ENCODE results near the gene DENND2A.

DNA sequence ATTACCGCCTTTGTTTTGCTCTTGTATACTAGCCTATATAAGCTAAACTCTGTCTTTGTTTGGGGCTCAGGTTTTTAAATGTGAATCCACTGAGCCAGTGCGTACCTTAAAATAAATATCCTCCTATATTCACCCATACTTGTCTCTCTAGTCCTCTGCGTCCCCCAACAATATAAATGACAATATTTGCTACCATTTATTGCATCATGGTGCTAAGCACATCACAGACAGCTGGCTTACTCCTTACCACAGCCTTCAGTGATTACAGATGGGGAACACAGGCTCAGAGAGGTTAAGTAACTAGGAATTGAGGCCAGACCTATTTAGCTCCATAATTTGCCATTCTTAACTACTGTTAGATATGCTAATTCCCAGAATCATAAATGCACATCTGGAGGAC lies 28.7 kb upstream of the DENND2A start:
- TF ChIP-seq, protein P1, sequence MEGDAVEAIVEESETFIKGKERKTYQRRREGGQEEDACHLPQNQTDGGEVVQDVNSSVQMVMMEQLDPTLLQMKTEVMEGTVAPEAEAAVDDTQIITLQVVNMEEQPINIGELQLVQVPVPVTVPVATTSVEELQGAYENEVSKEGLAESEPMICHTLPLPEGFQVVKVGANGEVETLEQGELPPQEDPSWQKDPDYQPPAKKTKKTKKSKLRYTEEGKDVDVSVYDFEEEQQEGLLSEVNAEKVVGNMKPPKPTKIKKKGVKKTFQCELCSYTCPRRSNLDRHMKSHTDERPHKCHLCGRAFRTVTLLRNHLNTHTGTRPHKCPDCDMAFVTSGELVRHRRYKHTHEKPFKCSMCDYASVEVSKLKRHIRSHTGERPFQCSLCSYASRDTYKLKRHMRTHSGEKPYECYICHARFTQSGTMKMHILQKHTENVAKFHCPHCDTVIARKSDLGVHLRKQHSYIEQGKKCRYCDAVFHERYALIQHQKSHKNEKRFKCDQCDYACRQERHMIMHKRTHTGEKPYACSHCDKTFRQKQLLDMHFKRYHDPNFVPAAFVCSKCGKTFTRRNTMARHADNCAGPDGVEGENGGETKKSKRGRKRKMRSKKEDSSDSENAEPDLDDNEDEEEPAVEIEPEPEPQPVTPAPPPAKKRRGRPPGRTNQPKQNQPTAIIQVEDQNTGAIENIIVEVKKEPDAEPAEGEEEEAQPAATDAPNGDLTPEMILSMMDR (IDR thresholded peaks at IDR 0.05 in 4 of 5, conservative IDR thresholded peaks at IDR 0.05 in 1 of 5): no peak
- no peak for TF ChIP-seq POLR2A (IDR thresholded peaks at IDR 0.05)
